ENCODE data around the gene SORCS2. TPM values are rescaled to one million over a fixed set of nuclear protein-coding genes. Genes with fewer than 3 reads are reported as not detected.

The SORCS2 gene
- total and polyA plus RNA-seq, 2 of the 13 experiments (the other 11 are each of a cell fraction or from before 2014, with no cell fraction given): 0.82 to 1.0 TPM

- no peak for TF ChIP-seq ZNF512B (CRISPR knock-in tag; IDR thresholded peaks at IDR 0.05; ENCODE audit: borderline replicate concordance)
- TF ChIP-seq, protein P1, sequence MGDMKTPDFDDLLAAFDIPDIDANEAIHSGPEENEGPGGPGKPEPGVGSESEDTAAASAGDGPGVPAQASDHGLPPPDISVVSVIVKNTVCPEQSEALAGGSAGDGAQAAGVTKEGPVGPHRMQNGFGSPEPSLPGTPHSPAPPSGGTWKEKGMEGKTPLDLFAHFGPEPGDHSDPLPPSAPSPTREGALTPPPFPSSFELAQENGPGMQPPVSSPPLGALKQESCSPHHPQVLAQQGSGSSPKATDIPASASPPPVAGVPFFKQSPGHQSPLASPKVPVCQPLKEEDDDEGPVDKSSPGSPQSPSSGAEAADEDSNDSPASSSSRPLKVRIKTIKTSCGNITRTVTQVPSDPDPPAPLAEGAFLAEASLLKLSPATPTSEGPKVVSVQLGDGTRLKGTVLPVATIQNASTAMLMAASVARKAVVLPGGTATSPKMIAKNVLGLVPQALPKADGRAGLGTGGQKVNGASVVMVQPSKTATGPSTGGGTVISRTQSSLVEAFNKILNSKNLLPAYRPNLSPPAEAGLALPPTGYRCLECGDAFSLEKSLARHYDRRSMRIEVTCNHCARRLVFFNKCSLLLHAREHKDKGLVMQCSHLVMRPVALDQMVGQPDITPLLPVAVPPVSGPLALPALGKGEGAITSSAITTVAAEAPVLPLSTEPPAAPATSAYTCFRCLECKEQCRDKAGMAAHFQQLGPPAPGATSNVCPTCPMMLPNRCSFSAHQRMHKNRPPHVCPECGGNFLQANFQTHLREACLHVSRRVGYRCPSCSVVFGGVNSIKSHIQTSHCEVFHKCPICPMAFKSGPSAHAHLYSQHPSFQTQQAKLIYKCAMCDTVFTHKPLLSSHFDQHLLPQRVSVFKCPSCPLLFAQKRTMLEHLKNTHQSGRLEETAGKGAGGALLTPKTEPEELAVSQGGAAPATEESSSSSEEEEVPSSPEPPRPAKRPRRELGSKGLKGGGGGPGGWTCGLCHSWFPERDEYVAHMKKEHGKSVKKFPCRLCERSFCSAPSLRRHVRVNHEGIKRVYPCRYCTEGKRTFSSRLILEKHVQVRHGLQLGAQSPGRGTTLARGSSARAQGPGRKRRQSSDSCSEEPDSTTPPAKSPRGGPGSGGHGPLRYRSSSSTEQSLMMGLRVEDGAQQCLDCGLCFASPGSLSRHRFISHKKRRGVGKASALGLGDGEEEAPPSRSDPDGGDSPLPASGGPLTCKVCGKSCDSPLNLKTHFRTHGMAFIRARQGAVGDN (CRISPR knock-in tag; IDR thresholded peaks at IDR 0.05): peak; percentile 45; the same call in 1 of the 2 replicates
- no peak for TF ChIP-seq ZNF576 (CRISPR knock-in tag; IDR thresholded peaks at IDR 0.05)
- TF ChIP-seq, protein P2, sequence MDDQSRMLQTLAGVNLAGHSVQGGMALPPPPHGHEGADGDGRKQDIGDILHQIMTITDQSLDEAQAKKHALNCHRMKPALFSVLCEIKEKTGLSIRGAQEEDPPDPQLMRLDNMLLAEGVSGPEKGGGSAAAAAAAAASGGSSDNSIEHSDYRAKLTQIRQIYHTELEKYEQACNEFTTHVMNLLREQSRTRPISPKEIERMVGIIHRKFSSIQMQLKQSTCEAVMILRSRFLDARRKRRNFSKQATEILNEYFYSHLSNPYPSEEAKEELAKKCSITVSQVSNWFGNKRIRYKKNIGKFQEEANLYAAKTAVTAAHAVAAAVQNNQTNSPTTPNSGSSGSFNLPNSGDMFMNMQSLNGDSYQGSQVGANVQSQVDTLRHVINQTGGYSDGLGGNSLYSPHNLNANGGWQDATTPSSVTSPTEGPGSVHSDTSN (CRISPR knock-in tag; IDR thresholded peaks at IDR 0.05; ENCODE audit: borderline replicate concordance): no peak
- TF ChIP-seq ZNF44 (CRISPR knock-in tag; IDR thresholded peaks at IDR 0.05): no peak
- no peak for TF ChIP-seq DNMT3B (CRISPR knock-in tag; conservative IDR thresholded peaks at IDR 0.05)
- no peak for TF ChIP-seq MTF2 (CRISPR knock-in tag; IDR thresholded peaks at IDR 0.05; ENCODE audit: borderline replicate concordance)
- TF ChIP-seq ZFY (CRISPR knock-in tag; IDR thresholded peaks at IDR 0.05): peak; percentile 45; the same call in 1 of the 2 replicates
- TF ChIP-seq ZNF773 (CRISPR knock-in tag; IDR thresholded peaks at IDR 0.05; ENCODE audit: borderline replicate concordance): no peak
- TF ChIP-seq SIX4 (CRISPR knock-in tag; IDR thresholded peaks at IDR 0.05): no peak
- no peak for TF ChIP-seq SP2 (CRISPR knock-in tag; IDR thresholded peaks at IDR 0.05)
- TF ChIP-seq ZNF333 (CRISPR knock-in tag; IDR thresholded peaks at IDR 0.05; ENCODE audit: borderline replicate concordance): no peak
- TF ChIP-seq SMARCC2 (IDR thresholded peaks at IDR 0.05): no peak
- TF ChIP-seq ZNF281 (CRISPR knock-in tag; IDR thresholded peaks at IDR 0.05; ENCODE audit: borderline replicate concordance): no peak
- no peak for TF ChIP-seq ZNF34 (CRISPR knock-in tag; IDR thresholded peaks at IDR 0.05; ENCODE audit: borderline replicate concordance)
- TF ChIP-seq HDAC2 (CRISPR knock-in tag; IDR thresholded peaks at IDR 0.05): peak; percentile 55; the same call in 1 of the 2 replicates
- no peak for TF ChIP-seq ZNF274 (CRISPR knock-in tag; IDR thresholded peaks at IDR 0.05)
- TF ChIP-seq JDP2 (CRISPR knock-in tag; IDR thresholded peaks at IDR 0.05; ENCODE audit: borderline replicate concordance): no peak
Observed at GRCh38 chr4:7638984-7639789, 446.8 kb downstream of the SORCS2 start (continued).
